Uterus (tissue), 4 donors: ENCODE data around the gene OMD. TPM values are rescaled to one million over a fixed set of nuclear protein-coding genes. Genes with fewer than 3 reads are reported as not detected.

ENCODE experiments used
- DNase-seq, 2 donors: peaks; one replicate each; pipeline ENCODE4 v3.0.0-alpha.2; 2019 to 2020
- H3K27ac ChIP-seq, 2 donors: fragments of 200-600 bp; sonication (generic); 1 replicate in 1 of 2; 2 replicates in 1 of 2; pipeline ENCODE4 v1.5.1; 2016 to 2018
- H3K27me3 ChIP-seq, 2 donors: fragments of 200-600 bp; sonication (generic); one replicate each; pipeline ENCODE4 v1.5.1; 2018 to 2019; ENCODE audit warnings: control low read depth in 1 of 2
- H3K36me3 ChIP-seq, 2 donors: fragments of 200-600 bp; sonication (generic); one replicate each; pipeline ENCODE4 v1.5.1; 2019; ENCODE audit warnings: control low read depth in 1 of 2
- H3K4me1 ChIP-seq, 2 donors: fragments of 200-600 bp; sonication (generic); one replicate each; pipeline ENCODE4 v1.5.1; 2018 to 2019; ENCODE audit warnings: control low read depth in 1 of 2
- H3K4me3 ChIP-seq, 2 donors: fragments of 200-600 bp; sonication (generic); 1 replicate in 1 of 2; 2 replicates in 1 of 2; pipeline ENCODE4 v1.5.1; 2018 to 2019; ENCODE audit warnings: mild to moderate bottlenecking in 1 of 2
- H3K9me3 ChIP-seq, 2 donors: fragments of 200-600 bp; sonication (generic); one replicate each; pipeline ENCODE4 v1.5.1; 2019; ENCODE audit warnings: control low read depth in 1 of 2
- POLR2A ChIP-seq, 2 donors: fragments of 450-650 bp; IDR thresholded peaks; one replicate each; pipeline ENCODE4 v1.6.1; 2016; ENCODE audit warnings: antibody characterized with exemption in 2 of 2, mild to moderate bottlenecking in 1 of 2, moderate library complexity in 1 of 2
- intact Hi-C: fragments of 100-400 bp; cut with DNase I; formaldehyde crosslinking; loops from one replicate; pipeline ENCODE4 v1.15.1; 2023; ENCODE audit warnings: low total_unique reads
- total RNA-seq, 4 donors: library from RNA; depleted of rRNA in 3 of 4; stranded (reverse); fragments of >200 nt in 3 of 4; gene quantifications; one replicate each; pipeline versions ENCODE4 v1.1.0 to v1.2.4, GENCODE V29; 2014 to 2023
- TF ChIP-seq, protein P1 (sequence below), 4 experiments: fragments of 200-600 bp in 2 of 4; fragments of 450-650 bp in 2 of 4; sonication (generic) in 2 of 4; IDR thresholded peaks; one replicate each; pipeline ENCODE4 v1.5.1; 2016 to 2019; ENCODE audit warnings: antibody characterized with exemption in 4 of 4, mild to moderate bottlenecking in 2 of 4, moderate library complexity in 1 of 4
- donor health status: DM: yes; HTN: yes; CAD: no.

The OMD gene
- total RNA-seq, 4 donors from 2014 or later: 8.5 to 24.4 (median 11.1) TPM

DNA sequence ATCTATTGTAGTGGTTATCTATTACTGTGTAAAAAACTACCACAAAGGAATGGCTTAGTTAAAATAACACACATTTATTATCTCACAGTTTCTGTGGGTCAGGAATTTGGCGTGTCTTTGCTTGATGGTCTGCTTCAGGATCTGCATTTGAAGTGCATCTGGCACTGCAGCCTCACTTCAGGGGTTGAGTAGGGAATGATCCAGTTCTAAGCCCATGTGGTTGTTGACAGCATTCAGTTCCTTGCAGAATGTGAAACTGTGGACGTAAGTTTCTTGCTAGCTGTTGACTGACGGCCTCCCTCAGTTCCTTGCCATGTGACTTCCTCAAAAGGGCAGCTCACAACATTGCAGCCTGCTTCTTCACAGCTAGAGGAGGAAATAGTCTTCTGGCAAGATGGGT lies 17.8 kb downstream of the OMD start:
- intact Hi-C loops: no loop called here
- Histone ChIP-seq H3K36me3 (no peaks in the 10 kb centered on the region), H3K4me3 (no peak overlapping the region), H3K4me1 (no peaks in the 10 kb centered on the region), H3K27me3 (no peaks in the 10 kb centered on the region), H3K9me3 (no peaks in the 10 kb centered on the region), H3K27ac (peak overlapping the region; percentile 74 to 87)
- TF ChIP-seq, protein P1, sequence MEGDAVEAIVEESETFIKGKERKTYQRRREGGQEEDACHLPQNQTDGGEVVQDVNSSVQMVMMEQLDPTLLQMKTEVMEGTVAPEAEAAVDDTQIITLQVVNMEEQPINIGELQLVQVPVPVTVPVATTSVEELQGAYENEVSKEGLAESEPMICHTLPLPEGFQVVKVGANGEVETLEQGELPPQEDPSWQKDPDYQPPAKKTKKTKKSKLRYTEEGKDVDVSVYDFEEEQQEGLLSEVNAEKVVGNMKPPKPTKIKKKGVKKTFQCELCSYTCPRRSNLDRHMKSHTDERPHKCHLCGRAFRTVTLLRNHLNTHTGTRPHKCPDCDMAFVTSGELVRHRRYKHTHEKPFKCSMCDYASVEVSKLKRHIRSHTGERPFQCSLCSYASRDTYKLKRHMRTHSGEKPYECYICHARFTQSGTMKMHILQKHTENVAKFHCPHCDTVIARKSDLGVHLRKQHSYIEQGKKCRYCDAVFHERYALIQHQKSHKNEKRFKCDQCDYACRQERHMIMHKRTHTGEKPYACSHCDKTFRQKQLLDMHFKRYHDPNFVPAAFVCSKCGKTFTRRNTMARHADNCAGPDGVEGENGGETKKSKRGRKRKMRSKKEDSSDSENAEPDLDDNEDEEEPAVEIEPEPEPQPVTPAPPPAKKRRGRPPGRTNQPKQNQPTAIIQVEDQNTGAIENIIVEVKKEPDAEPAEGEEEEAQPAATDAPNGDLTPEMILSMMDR (IDR thresholded peaks at IDR 0.05): no peak
- TF ChIP-seq POLR2A (IDR thresholded peaks at IDR 0.05): no peak
- no peak for DNase-seq

DNA sequence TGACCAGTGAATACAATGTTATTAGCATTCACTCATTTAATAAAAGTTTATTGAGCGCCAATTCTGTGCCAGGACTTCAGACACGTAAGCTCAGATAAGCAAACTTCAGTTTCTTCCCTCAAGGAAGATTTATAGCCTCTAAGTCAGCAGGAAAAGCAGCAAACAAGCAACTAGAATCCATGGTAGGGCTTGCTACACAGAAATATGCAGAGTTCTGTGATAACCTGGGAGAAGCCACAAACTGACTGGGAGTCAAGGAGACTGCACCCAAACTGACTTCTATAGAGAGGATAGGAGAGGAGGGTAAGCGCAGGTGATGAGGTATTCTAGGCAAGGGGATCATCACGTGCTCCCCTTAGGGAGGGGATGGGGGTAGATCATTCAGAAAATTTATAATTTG lies 18.5 kb downstream of the OMD start:
- no peak for TF ChIP-seq POLR2A (IDR thresholded peaks at IDR 0.05)
- TF ChIP-seq, protein P1 (IDR thresholded peaks at IDR 0.05): no peak
- Histone ChIP-seq H3K27me3 (no peaks in the 10 kb centered on the region), H3K4me3 (no peak overlapping the region), H3K36me3 (no peaks in the 10 kb centered on the region), H3K4me1 (no peaks in the 10 kb centered on the region), H3K27ac (peak overlapping the region; percentile 74 to 87), H3K9me3 (no peaks in the 10 kb centered on the region)
- intact Hi-C loops: no loop called here
- no peak for DNase-seq

DNA sequence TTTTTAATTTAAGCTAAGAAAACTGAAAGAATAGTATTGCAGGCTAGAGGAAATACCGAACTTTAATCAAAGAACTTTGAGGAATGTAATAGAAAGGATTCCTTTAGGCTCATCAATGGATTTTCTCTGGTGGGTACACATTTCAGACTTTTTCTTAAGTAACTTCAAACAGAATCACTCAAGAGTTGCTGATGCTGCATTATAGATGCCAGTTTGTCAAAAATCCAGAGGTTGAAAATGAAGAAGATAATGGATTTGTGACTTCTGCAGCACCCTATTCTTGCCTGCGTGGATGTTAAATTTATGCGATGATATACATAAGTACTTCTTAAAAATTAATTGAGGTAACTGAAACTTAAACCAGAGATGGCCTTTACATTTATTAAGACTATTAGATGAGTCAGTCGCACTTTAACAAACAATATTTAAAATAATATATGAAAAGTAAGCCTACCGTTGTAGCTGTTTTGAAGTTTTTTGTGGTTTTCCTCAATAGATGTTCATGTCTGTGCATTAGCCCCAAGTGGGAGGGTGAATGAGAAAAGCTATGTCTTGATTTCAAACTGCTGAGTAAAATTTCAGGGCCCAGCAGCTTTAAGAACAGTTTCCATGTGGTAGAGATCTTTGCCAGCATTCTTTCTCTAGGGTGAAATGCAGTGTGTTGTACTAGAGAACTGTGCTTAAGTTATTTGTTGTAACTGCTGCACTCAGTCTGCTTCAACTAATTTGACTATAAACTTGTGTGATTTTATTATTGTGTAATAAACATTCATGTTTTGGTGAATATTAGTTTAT lies 20.0 kb downstream of the OMD start, which contains the start of gene OGN:
TSS of gene OGN (minus strand) at position 537 of the 795 bp plus-strand sequence. CDS start 1,171 bp downstream, outside the sequence.
- intact Hi-C loops: no loop called here
- H3K36me3 ChIP-seq: no peaks in the 10 kb centered on the region
- H3K4me3 ChIP-seq: peak within 1 kb of the TSS in 1 of 2 donors; percentile 17
- no peaks in the 10 kb centered on the region for H3K9me3 ChIP-seq
- H3K27ac ChIP-seq: peak within 1 kb of the TSS; percentile 74 to 87
- H3K27me3 ChIP-seq: no peaks in the 10 kb centered on the region
- TF ChIP-seq POLR2A (IDR thresholded peaks at IDR 0.05): no peak
- TF ChIP-seq, protein P1 (IDR thresholded peaks at IDR 0.05): no peak
- no peaks in the 10 kb centered on the region for H3K4me1 ChIP-seq
- DNase-seq: no peak

DNA sequence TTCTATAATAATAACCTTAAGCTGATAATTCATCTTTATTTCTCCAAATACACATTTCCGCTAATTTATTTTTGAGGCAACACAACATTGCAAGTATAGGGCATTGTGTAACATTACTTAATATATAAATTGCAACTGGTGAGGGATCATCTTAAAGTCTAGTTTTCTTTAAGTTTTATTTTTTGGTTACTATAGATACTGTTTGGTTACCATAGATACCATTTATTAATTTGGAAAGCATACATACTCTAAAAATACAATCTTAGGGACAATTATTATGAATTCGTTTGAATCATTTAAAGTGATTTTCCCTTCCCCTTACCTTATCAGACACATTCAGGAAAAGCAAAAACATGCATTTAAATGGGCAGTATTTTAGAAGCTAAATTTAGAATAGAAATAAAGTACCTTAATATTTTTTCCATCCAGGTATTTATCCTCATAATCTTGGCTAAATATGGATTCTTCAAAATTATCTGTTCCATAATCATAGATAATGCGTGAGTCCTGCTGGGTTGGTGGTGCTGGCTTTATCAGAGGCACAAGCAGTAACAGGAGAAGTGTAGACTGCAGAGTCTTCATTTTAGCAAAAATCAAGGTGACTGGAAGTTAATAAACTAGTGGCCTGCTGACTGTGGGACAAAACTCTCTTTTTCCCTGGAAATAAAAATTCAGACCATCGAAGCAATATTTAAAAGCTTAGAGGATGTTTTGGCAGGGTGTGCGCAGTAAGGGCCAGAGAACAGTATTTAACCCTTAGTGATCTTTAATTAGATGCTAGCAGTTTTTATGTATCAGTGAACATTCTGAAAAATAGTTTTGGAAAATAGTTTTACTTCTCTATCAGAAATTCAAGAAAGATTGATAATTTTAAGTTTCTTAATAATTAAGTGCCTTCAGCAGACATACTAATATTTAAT lies 21.2 kb downstream of the OMD start:
- Histone ChIP-seq H3K4me1 (no peaks in the 10 kb centered on the region), H3K36me3 (no peaks in the 10 kb centered on the region), H3K27ac (peak overlapping the region; percentile 74 to 87), H3K9me3 (no peaks in the 10 kb centered on the region), H3K27me3 (no peaks in the 10 kb centered on the region), H3K4me3 (peak overlapping the region in 1 of 2 donors; percentile 9)
- TF ChIP-seq POLR2A (IDR thresholded peaks at IDR 0.05): no peak
- TF ChIP-seq, protein P1 (IDR thresholded peaks at IDR 0.05): no peak
- no peak for DNase-seq
- intact Hi-C loops: no loop called here
